Adrenal gland (tissue), 5 donors: ENCODE data around the gene CELSR3.

Experiments
- CTCF ChIP-seq, 6 experiments: fragments of 450-650 bp in 4 of 6; fragments of 200-600 bp in 2 of 6; sonication (generic) in 1 of 6; IDR thresholded peaks; 1 replicate in 5 of 6; 2 replicates in 1 of 6; pipeline versions ENCODE4 v1.5.1 to v1.8.0; 2016 to 2021; ENCODE audit warnings: antibody characterized with exemption in 6 of 6, mild to moderate bottlenecking in 2 of 6, moderate library complexity in 1 of 6
- POLR2A ChIP-seq, 2 donors: fragments of 450-650 bp; IDR thresholded peaks; one replicate each; pipeline ENCODE4 v1.6.1; 2017; ENCODE audit warnings: antibody characterized with exemption in 2 of 2, mild to moderate bottlenecking in 2 of 2, moderate library complexity in 1 of 2
- donor health status: DM: no; HTN: no; CAD: no.

GRCh38 chr3:48637305-48637704, 25.4 kb downstream of the CELSR3 start:
- TF ChIP-seq POLR2A (IDR thresholded peaks at IDR 0.05) (no peak), CTCF (IDR thresholded peaks at IDR 0.05) (no peak)
